Measurements from ENCODE around the gene PDGFB.

Gene PDGFB

GRCh38 chr22:39225591-39225990, 19.2 kb downstream of the PDGFB start:
- H3K4me3 ChIP-seq (ENCODE audit: low read depth, low read length), result no peak overlapping the region
- no peak for TF ChIP-seq CTCF (IDR thresholded peaks at IDR 0.05; ENCODE audit: low read depth, low read length, missing control alignments)
- no peak for DNase-seq (ENCODE audit: low read depth)

GRCh38 chr22:39224550-39224949, 20.2 kb downstream of the PDGFB start:
- H3K4me3 ChIP-seq (ENCODE audit: low read depth, low read length), result no peak overlapping the region
- TF ChIP-seq CTCF (IDR thresholded peaks at IDR 0.05; ENCODE audit: low read depth, low read length, missing control alignments), result no peak
- no peak for DNase-seq (ENCODE audit: low read depth)

- DNase-seq (ENCODE audit: low read depth), result no peak
- TF ChIP-seq CTCF (IDR thresholded peaks at IDR 0.05; ENCODE audit: low read depth, low read length, missing control alignments), result no peak
- no peak overlapping the region for H3K4me3 ChIP-seq (ENCODE audit: low read depth, low read length)
These were observed 21.6 kb downstream of the PDGFB start for GRCh38 chr22:39223091-39223710.

- TF ChIP-seq CTCF (IDR thresholded peaks at IDR 0.05; ENCODE audit: low read depth, low read length, missing control alignments), result no peak
- DNase-seq (ENCODE audit: low read depth), result no peak
- no peak overlapping the region for H3K4me3 ChIP-seq (ENCODE audit: low read depth, low read length)
These were observed 22.6 kb downstream of the PDGFB start for GRCh38 chr22:39221999-39222686.

GRCh38 chr22:39220890-39221850, 23.6 kb downstream of the PDGFB start:
- no peak for TF ChIP-seq CTCF (IDR thresholded peaks at IDR 0.05; ENCODE audit: low read depth, low read length, missing control alignments)
- H3K4me3 ChIP-seq (ENCODE audit: low read depth, low read length), result no peak overlapping the region
- no peak for DNase-seq (ENCODE audit: low read depth)

DNA sequence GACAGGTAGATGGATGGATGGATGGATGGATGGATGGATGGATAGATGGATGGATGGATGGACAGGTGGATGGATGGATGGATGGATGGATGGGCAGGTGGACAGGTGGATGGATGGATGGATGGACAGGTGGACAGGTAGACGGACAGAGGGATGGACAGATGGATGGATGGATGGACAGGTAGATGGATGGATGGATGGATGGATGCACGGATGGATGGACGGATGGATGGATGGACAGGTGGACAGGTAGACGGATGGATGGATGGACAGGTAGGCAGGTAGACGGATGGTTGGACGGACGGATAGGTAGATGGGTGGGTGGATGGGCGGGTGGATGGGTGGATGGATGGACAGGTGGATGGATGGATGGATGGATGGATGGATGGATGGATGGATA, 24.3 kb downstream of the PDGFB start:
- TF ChIP-seq CTCF (IDR thresholded peaks at IDR 0.05; ENCODE audit: low read depth, low read length, missing control alignments), result no peak
- no peak overlapping the region for H3K4me3 ChIP-seq (ENCODE audit: low read depth, low read length)
- no peak for DNase-seq (ENCODE audit: low read depth)
